HepG2 (cell line): Measurements from ENCODE around the gene ZNF429.

Experiments used
- CEBPG ChIP-seq: IDR thresholded peaks from 2 replicates; pipeline ENCODE4 v1.6.1; 2016
- ELF1 ChIP-seq: sonication (generic); formaldehyde crosslinking; IDR thresholded peaks from 2 replicates; pipeline ENCODE4 v1.4.0; 2020; ENCODE audit warnings: missing genetic modification reagents
- ELF4 ChIP-seq: sonication (generic); formaldehyde crosslinking; IDR thresholded peaks from 2 replicates; pipeline ENCODE4 v1.5.0; 2020; ENCODE audit warnings: missing genetic modification reagents, mild to moderate bottlenecking, moderate library complexity, borderline replicate concordance
- RAD21 ChIP-seq: fragments of 450-650 bp; formaldehyde crosslinking; IDR thresholded peaks from 2 replicates; pipeline ENCODE4 v1.5.0; 2020; ENCODE audit warnings: mild to moderate bottlenecking
- SIN3A ChIP-seq: IDR thresholded peaks from 2 replicates; pipeline ENCODE4 v1.6.1; 2011; ENCODE audit warnings: low read depth, mild to moderate bottlenecking, control low read depth, low read length, borderline replicate concordance
- ZFP1 ChIP-seq: IDR thresholded peaks from 2 replicates; pipeline ENCODE4 v1.6.1; 2016
- TF ChIP-seq, protein P1 (sequence below): sonication (generic); formaldehyde crosslinking; IDR thresholded peaks from 2 replicates; pipeline ENCODE4 v1.8.0; 2022; ENCODE audit warnings: mild to moderate bottlenecking, missing genetic modification reagents

DNA sequence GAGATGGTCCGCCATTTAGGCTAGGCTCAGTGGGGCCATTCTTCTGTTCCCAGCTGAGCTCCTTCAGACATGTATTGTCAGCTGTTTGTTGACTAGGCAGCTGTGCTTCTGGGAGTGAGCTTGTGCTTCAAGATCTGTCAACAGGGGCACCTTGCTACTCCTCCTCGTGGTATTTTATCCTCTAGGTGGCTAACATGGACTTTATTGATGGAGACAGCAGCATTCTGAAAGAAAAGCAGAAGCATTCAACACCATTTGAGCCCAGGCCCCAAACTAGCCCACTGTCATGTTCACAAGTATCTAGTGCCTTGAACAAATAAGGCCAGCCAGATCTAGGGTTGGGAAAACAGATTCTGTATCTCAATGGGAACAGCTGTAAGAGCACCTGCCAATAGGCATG, 65.9 kb downstream of the ZNF429 start:
- TF ChIP-seq SIN3A (no peak), ELF1 (CRISPR knock-in tag) (no peak), CEBPG (CRISPR knock-in tag) (no peak), ELF4 (CRISPR knock-in tag) (no peak), RAD21 (CRISPR knock-in tag) (no peak), ZFP1 (CRISPR knock-in tag) (no peak)
- TF ChIP-seq, protein P1, sequence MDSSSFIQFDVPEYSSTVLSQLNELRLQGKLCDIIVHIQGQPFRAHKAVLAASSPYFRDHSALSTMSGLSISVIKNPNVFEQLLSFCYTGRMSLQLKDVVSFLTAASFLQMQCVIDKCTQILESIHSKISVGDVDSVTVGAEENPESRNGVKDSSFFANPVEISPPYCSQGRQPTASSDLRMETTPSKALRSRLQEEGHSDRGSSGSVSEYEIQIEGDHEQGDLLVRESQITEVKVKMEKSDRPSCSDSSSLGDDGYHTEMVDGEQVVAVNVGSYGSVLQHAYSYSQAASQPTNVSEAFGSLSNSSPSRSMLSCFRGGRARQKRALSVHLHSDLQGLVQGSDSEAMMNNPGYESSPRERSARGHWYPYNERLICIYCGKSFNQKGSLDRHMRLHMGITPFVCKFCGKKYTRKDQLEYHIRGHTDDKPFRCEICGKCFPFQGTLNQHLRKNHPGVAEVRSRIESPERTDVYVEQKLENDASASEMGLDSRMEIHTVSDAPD (CRISPR knock-in tag): no peak
